ENCODE data around the gene ZFP62. TPM values are rescaled to one million over a fixed set of nuclear protein-coding genes. Genes with fewer than 3 reads are reported as not detected.

ZFP62 gene
- total RNA-seq, 1 experiment from 2014 or later, result 30.7 TPM

DNA sequence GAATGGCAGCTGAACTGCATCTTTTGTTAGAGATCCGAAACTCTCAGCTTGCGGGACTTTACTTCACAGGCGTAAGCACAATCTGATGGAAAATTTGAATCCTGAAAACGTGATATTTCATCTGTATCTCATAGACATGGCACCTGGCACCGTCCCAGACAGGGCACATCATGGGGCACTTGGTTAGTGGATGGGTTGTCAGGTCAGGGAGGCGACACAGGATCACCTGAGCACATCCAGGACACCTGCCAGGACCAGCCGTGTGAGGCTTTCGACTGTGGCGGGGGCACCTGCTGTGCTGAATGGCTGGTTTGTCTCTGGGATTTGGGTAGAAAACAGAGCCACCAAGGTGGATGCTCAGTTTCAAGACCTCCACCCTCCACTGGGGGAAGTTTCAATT, 11.3 kb upstream of the ZFP62 start:
- Histone ChIP-seq H3K36me3 (ENCODE audit: control insufficient read depth in 1 of 2, insufficient read depth in 2 of 2, low read length in 2 of 2) (no peaks in the 10 kb centered on the region), H3K4me2 (ENCODE audit: low read length) (no peak overlapping the region), H3K9me3 (ENCODE audit: control insufficient read depth in 1 of 2, insufficient read depth in 1 of 2, low read depth in 1 of 2, low read length in 2 of 2) (no peaks in the 10 kb centered on the region), H3K27ac (ENCODE audit: low read depth, low read length) (no peak overlapping the region), H3K4me3 (replicated peaks in 1 of 2; ENCODE audit: low read depth in 1 of 2, low read length in 2 of 2) (no peak overlapping the region), H3K9me2 (ENCODE audit: insufficient read depth) (no peaks in the 10 kb centered on the region; the same call in 1 of the 2 replicates), H3K4me1 (ENCODE audit: control insufficient read depth in 1 of 2, insufficient read depth in 2 of 2, low read length in 2 of 2) (peaks cover 0 to 11% of the 10 kb centered on the region in 2 experiments; a peak in 1 of 4 replicates), H3K9ac (ENCODE audit: low read length) (no peak overlapping the region), H3K27me3 (ENCODE audit: insufficient read depth, low read length) (no peaks in the 10 kb centered on the region), H4K20me1 (ENCODE audit: insufficient read depth) (no peaks in the 10 kb centered on the region), H2AFZ (ENCODE audit: low read depth, low read length, poor library complexity, severe bottlenecking) (no peak overlapping the region), H3K79me2 (ENCODE audit: insufficient read depth, low read length) (no peaks in the 10 kb centered on the region)
- CTCF ChIA-PET, result interaction anchor here (0.9 kb wide), 1 partner anchor 216 kb away, joined by 3 read pairs; no protein-coding TSS in a partner anchor
- POLR2A ChIA-PET, result no interaction called here
- ATAC-seq (no peak), DNase-seq (ENCODE audit: low read depth, low spot score) (no peak)
- TF ChIP-seq EGR1 (IDR thresholded peaks at IDR 0.05; ENCODE audit: low read depth) (no peak), SRF (IDR thresholded peaks at IDR 0.05; ENCODE audit: low read depth) (no peak), CEBPB (IDR thresholded peaks at IDR 0.05; ENCODE audit: low read depth) (no peak), ELF1 (IDR thresholded peaks at IDR 0.05; ENCODE audit: borderline replicate concordance, low read depth) (no peak), YY1 (IDR thresholded peaks at IDR 0.05; ENCODE audit: extremely low read depth, insufficient replicate concordance, low read depth, low read length) (no peak), ZNF274 (IDR thresholded peaks at IDR 0.05; ENCODE audit: low read depth, low read length) (no peak), FOSL1 (IDR thresholded peaks at IDR 0.05; ENCODE audit: low read depth) (no peak)
- RAD21 ChIA-PET (ENCODE audit: low non-redundant PET in 1 of 2, low total read pairs in 2 of 2, uncharacterized antibody in 2 of 2, unreplicated experiment in 2 of 2), result no interaction called here
- BruUV-seq (replicated peaks), result no TSS peak
- intact Hi-C loops (cut with micrococcal nuclease), result no loop called here

DNA sequence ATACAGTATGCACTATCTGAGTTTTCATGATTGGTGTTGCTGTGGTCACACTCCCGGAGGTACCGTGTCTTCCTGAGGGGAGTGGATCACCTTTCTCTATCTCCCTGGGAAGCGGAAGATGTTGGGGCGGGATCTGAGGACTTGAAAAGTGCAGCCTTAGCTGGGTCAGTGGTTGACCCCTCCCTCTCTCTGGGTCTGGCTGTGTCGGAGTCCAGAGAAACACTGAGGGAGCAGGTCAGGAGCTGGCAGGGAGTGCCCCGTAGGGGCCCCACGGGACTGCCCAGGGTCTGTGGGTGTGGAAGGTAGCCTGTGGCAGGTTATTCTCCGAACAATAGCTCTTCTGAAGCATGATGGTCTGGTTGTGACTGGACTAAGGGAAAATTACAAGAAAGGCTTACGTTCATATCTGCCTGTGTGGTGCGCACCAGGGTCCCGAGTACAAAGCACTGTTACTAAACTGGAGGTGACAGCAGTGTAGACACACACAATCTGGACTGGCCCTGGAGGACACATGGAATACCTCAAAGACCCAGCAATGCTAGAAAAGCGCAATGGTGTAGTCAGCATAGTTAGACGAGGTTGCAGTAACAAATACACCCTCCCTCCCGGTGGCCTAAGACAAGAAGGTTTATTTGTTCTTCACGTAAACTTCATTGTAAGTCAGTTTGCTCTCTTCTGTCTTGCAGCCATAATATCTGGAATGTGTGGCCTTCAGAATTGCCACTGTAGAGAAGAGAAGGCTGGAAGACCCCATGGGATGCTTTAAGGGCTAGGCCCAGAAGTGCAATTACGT, 9.4 kb upstream of the ZFP62 start:
- Histone ChIP-seq H3K9me3 (ENCODE audit: control insufficient read depth in 1 of 2, insufficient read depth in 1 of 2, low read depth in 1 of 2, low read length in 2 of 2) (no peaks in the 10 kb centered on the region), H4K20me1 (ENCODE audit: insufficient read depth) (no peaks in the 10 kb centered on the region), H3K27me3 (ENCODE audit: insufficient read depth, low read length) (no peaks in the 10 kb centered on the region), H3K4me2 (ENCODE audit: low read length) (no peak overlapping the region), H3K27ac (ENCODE audit: low read depth, low read length) (no peak overlapping the region), H3K4me1 (ENCODE audit: control insufficient read depth in 1 of 2, insufficient read depth in 2 of 2, low read length in 2 of 2) (peaks cover 0 to 11% of the 10 kb centered on the region in 2 experiments; a peak in 1 of 4 replicates), H2AFZ (ENCODE audit: low read depth, low read length, poor library complexity, severe bottlenecking) (no peak overlapping the region), H3K4me3 (replicated peaks in 1 of 2; ENCODE audit: low read depth in 1 of 2, low read length in 2 of 2) (no peak overlapping the region), H3K36me3 (ENCODE audit: control insufficient read depth in 1 of 2, insufficient read depth in 2 of 2, low read length in 2 of 2) (no peaks in the 10 kb centered on the region), H3K9me2 (ENCODE audit: insufficient read depth) (no peaks in the 10 kb centered on the region), H3K79me2 (ENCODE audit: insufficient read depth, low read length) (no peaks in the 10 kb centered on the region), H3K9ac (ENCODE audit: low read length) (no peak overlapping the region)
- CTCF ChIA-PET, result no interaction called here
- no peak for DNase-seq (ENCODE audit: low read depth, low spot score)
- POLR2A ChIA-PET, result no interaction called here
- ATAC-seq, result no peak
- intact Hi-C loops (cut with micrococcal nuclease), result no loop called here
- RAD21 ChIA-PET (ENCODE audit: low non-redundant PET in 1 of 2, low total read pairs in 2 of 2, uncharacterized antibody in 2 of 2, unreplicated experiment in 2 of 2), result no interaction called here
- no TSS peak for BruUV-seq (replicated peaks)
- TF ChIP-seq YY1 (IDR thresholded peaks at IDR 0.05; ENCODE audit: extremely low read depth, insufficient replicate concordance, low read depth, low read length), result no peak
- TF ChIP-seq POLR2AphosphoS5 (IDR thresholded peaks at IDR 0.05; ENCODE audit: low read depth, low read length), result no peak
- TF ChIP-seq EGR1 (IDR thresholded peaks at IDR 0.05; ENCODE audit: low read depth), result no peak
- no peak for TF ChIP-seq RAD21 (IDR thresholded peaks at IDR 0.05; ENCODE audit: low read depth)
- TF ChIP-seq, protein P1, sequence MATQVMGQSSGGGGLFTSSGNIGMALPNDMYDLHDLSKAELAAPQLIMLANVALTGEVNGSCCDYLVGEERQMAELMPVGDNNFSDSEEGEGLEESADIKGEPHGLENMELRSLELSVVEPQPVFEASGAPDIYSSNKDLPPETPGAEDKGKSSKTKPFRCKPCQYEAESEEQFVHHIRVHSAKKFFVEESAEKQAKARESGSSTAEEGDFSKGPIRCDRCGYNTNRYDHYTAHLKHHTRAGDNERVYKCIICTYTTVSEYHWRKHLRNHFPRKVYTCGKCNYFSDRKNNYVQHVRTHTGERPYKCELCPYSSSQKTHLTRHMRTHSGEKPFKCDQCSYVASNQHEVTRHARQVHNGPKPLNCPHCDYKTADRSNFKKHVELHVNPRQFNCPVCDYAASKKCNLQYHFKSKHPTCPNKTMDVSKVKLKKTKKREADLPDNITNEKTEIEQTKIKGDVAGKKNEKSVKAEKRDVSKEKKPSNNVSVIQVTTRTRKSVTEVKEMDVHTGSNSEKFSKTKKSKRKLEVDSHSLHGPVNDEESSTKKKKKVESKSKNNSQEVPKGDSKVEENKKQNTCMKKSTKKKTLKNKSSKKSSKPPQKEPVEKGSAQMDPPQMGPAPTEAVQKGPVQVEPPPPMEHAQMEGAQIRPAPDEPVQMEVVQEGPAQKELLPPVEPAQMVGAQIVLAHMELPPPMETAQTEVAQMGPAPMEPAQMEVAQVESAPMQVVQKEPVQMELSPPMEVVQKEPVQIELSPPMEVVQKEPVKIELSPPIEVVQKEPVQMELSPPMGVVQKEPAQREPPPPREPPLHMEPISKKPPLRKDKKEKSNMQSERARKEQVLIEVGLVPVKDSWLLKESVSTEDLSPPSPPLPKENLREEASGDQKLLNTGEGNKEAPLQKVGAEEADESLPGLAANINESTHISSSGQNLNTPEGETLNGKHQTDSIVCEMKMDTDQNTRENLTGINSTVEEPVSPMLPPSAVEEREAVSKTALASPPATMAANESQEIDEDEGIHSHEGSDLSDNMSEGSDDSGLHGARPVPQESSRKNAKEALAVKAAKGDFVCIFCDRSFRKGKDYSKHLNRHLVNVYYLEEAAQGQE (IDR thresholded peaks at IDR 0.05; ENCODE audit: low read depth), result no peak
- TF ChIP-seq, protein P2, sequence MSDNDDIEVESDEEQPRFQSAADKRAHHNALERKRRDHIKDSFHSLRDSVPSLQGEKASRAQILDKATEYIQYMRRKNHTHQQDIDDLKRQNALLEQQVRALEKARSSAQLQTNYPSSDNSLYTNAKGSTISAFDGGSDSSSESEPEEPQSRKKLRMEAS (IDR thresholded peaks at IDR 0.05), result no peak
- TF ChIP-seq FOSL1 (IDR thresholded peaks at IDR 0.05; ENCODE audit: low read depth), result no peak
- TF ChIP-seq EZH2 (IDR thresholded peaks at IDR 0.05), result no peak
- no peak for TF ChIP-seq EZH2phosphoT487 (IDR thresholded peaks at IDR 0.05; ENCODE audit: borderline replicate concordance)
- TF ChIP-seq, protein P3, sequence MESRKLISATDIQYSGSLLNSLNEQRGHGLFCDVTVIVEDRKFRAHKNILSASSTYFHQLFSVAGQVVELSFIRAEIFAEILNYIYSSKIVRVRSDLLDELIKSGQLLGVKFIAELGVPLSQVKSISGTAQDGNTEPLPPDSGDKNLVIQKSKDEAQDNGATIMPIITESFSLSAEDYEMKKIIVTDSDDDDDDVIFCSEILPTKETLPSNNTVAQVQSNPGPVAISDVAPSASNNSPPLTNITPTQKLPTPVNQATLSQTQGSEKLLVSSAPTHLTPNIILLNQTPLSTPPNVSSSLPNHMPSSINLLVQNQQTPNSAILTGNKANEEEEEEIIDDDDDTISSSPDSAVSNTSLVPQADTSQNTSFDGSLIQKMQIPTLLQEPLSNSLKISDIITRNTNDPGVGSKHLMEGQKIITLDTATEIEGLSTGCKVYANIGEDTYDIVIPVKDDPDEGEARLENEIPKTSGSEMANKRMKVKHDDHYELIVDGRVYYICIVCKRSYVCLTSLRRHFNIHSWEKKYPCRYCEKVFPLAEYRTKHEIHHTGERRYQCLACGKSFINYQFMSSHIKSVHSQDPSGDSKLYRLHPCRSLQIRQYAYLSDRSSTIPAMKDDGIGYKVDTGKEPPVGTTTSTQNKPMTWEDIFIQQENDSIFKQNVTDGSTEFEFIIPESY (IDR thresholded peaks at IDR 0.05; ENCODE audit: extremely low read depth, insufficient replicate concordance, low read length), result no peak
